ENCODE results near the gene UBASH3B.

GRCh38 chr11:122700666-122701065, 45.1 kb downstream of the UBASH3B start:
- TF ChIP-seq CTCF (conservative IDR thresholded peaks at IDR 0.05 in 1 of 2, IDR thresholded peaks at IDR 0.05 in 1 of 2; ENCODE audit: extremely low read depth in 1 of 2, insufficient read depth in 1 of 2, low read depth in 1 of 2, low read length in 2 of 2) (no peak), EZH2 (IDR thresholded peaks at IDR 0.05; ENCODE audit: borderline replicate concordance, low read length) (no peak)
